ENCODE data around the gene CPT1B.

- TF ChIP-seq CTCF (IDR thresholded peaks at IDR 0.05) (no peak), POLR2A (IDR thresholded peaks at IDR 0.05) (no peak)
These were observed 40.5 kb downstream of the CPT1B start for GRCh38 chr22:50537765-50538164.

Data from uterus (tissue), 2 donors.